Neural cell (in vitro differentiated cells): Measurements from ENCODE around the gene SH3PXD2B. TPM values are rescaled to one million over a fixed set of nuclear protein-coding genes. Genes with fewer than 3 reads are reported as not detected.
A peak's percentile ranks its signal among the peaks of the same experiment; 100 is the strongest.

ENCODE experiments used
- H2AFZ ChIP-seq: fragments of 200-600, 300-800 bp; sonication (generic), shearing (Covaris generic); 2 replicates; pipeline ENCODE4 v1.6.0; 2014; ENCODE audit warnings: low read depth, mild to moderate bottlenecking, antibody characterized with exemption, low read length, moderate library complexity
- H3F3A ChIP-seq: fragments of 200-600 bp; shearing (Covaris generic); 2 replicates; pipeline ENCODE4 v1.6.1; 2016; ENCODE audit warnings: mild to moderate bottlenecking, moderate library complexity, mixed read lengths, antibody characterized with exemption, low read length; ENCODE audit not compliant: insufficient read depth, poor library complexity, severe bottlenecking
- H3K27ac ChIP-seq: fragments of 200-600, 300-800 bp; sonication (generic), shearing (Covaris generic); 2 replicates; pipeline ENCODE4 v1.5.1; 2014; ENCODE audit warnings: mild to moderate bottlenecking, low read length, moderate library complexity
- H3K27me3 ChIP-seq: fragments of 300-800, 200-600 bp; sonication (generic), shearing (Covaris generic); 2 replicates; pipeline ENCODE4 v1.6.0; 2014; ENCODE audit warnings: mild to moderate bottlenecking, low read depth, low read length, moderate library complexity; ENCODE audit not compliant: insufficient read depth
- H3K36me3 ChIP-seq: fragments of 300-800, 200-600 bp; sonication (generic), shearing (Covaris generic); 2 replicates; pipeline ENCODE4 v1.5.1; 2014; ENCODE audit warnings: mild to moderate bottlenecking, antibody characterized with exemption, low read length, moderate library complexity; ENCODE audit not compliant: insufficient read depth
- H3K4me2 ChIP-seq: fragments of 300-800, 200-600 bp; sonication (generic), shearing (Covaris generic); 2 replicates; pipeline ENCODE4 v1.6.0; 2014; ENCODE audit warnings: mild to moderate bottlenecking, low read length
- H3K4me3 ChIP-seq: fragments of 300-800, 200-600 bp; sonication (generic), shearing (Covaris generic); 2 replicates; pipeline ENCODE4 v1.5.1; 2014; ENCODE audit warnings: mild to moderate bottlenecking, low read length, moderate library complexity
- H3K79me2 ChIP-seq: fragments of 200-600 bp; shearing (Covaris generic); replicated peaks from 2 replicates; pipeline ENCODE4 v1.6.0; 2014; ENCODE audit warnings: mild to moderate bottlenecking, low read length, moderate library complexity; ENCODE audit not compliant: insufficient read depth
- H3K9ac ChIP-seq: fragments of 300-800, 200-600 bp; sonication (generic), shearing (Covaris generic); 2 replicates; pipeline ENCODE4 v1.6.1; 2016; ENCODE audit warnings: mild to moderate bottlenecking, low read length, mixed read lengths
- H3K9me2 ChIP-seq: fragments of 200-600 bp; shearing (Covaris generic); 2 replicates; pipeline ENCODE4 v1.6.1; 2016; ENCODE audit warnings: mild to moderate bottlenecking, low read length, mixed read lengths; ENCODE audit not compliant: insufficient read depth
- H3K9me3 ChIP-seq: fragments of 200-600, 300-800 bp; sonication (generic), shearing (Covaris generic); 2 replicates; pipeline ENCODE4 v1.6.1; 2016; ENCODE audit warnings: mild to moderate bottlenecking, mixed run types, low read length, moderate library complexity, mixed read lengths
- H4K20me1 ChIP-seq: fragments of 200-600 bp; shearing (Covaris generic); 2 replicates; pipeline ENCODE4 v1.6.1; 2016; ENCODE audit warnings: mild to moderate bottlenecking, mixed run types; ENCODE audit not compliant: insufficient read depth
- EP300 ChIP-seq: fragments of 450-650 bp; conservative IDR thresholded peaks from 2 replicates; pipeline ENCODE4 v1.6.1; 2014; ENCODE audit warnings: antibody characterized with exemption, mild to moderate bottlenecking, moderate library complexity; ENCODE audit not compliant: poor library complexity, severe bottlenecking
- EZH2 ChIP-seq: fragments of 200-600, 300-800 bp; shearing (Covaris generic), sonication (generic); IDR thresholded peaks from 2 replicates; pipeline ENCODE4 v1.6.1; 2014; ENCODE audit warnings: antibody characterized with exemption, low read length, borderline replicate concordance, mild to moderate bottlenecking; ENCODE audit not compliant: insufficient read depth, poor library complexity, severe bottlenecking
- MXI1 ChIP-seq: fragments of 450-650 bp; conservative IDR thresholded peaks from 2 replicates; pipeline ENCODE4 v1.6.1; 2014; ENCODE audit warnings: antibody characterized with exemption, mild to moderate bottlenecking; ENCODE audit not compliant: poor library complexity, severe bottlenecking
- POLR2AphosphoS5 ChIP-seq: IDR thresholded peaks from 2 replicates; pipeline ENCODE4 v1.6.1; 2012
- RAD21 ChIP-seq: fragments of 450-650 bp; conservative IDR thresholded peaks from 2 replicates; pipeline ENCODE4 v1.6.1; 2014; ENCODE audit warnings: antibody characterized with exemption, mild to moderate bottlenecking, moderate library complexity
- SMC3 ChIP-seq: fragments of 450-650 bp; conservative IDR thresholded peaks from 2 replicates; pipeline ENCODE4 v1.6.1; 2014; ENCODE audit warnings: antibody characterized with exemption, mild to moderate bottlenecking, moderate library complexity; ENCODE audit not compliant: poor library complexity
- TAF1 ChIP-seq: IDR thresholded peaks from 2 replicates; pipeline ENCODE4 v1.6.1; 2012; ENCODE audit warnings: low read depth
- polyA plus RNA-seq: library from polyadenylated mRNA; depleted of rRNA; stranded (reverse); fragments of >200 nt; gene quantifications from 2 replicates; pipeline ENCODE4 v1.2.3, GENCODE V29; 2014
- TF ChIP-seq, protein P1 (sequence below): fragments of 450-650 bp; IDR thresholded peaks from 2 replicates; pipeline ENCODE4 v1.5.1; 2014; ENCODE audit warnings: antibody characterized with exemption, mild to moderate bottlenecking, moderate library complexity; ENCODE audit not compliant: poor library complexity, severe bottlenecking
- TF ChIP-seq, protein P2 (sequence below): IDR thresholded peaks from 2 replicates; pipeline ENCODE4 v1.6.1; 2012; ENCODE audit warnings: borderline replicate concordance

The SH3PXD2B gene
- polyA plus RNA-seq, 1 donor from 2014 or later: 11.7 TPM

DNA sequence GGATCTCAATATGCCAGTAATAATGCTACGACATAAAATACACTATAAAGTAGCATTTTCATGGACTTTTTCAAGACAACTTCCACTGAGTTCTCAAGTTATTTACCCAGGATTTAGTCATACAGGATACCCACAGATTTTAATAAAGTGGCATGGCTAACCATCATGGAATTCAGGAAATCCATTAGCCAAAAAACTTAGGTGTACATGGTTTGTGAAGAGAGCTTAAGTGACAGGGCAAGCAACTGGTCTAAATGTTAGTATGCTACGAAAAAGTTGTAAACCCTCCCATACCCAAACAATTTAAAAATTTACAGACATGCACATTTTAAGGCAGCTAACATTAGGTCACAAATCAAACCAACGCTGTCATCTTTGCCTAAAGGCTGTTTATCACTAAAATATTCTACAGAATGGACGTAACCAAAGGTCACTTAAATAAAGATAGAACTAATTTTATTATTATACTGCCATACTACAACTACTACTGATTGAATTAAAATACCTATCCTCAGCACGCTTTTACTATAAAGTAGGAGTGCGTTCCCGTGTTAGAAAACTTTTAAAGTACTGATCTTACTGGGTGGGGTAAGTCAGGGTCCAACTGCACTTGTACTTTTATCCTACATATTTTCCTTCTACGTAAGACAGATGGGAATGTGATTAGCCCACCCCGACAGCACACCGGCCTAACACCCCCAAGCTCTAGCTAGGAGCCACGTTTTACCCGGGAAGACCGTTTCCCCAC lies 171.9 kb downstream of the SH3PXD2B start:
- TF ChIP-seq, protein P1, sequence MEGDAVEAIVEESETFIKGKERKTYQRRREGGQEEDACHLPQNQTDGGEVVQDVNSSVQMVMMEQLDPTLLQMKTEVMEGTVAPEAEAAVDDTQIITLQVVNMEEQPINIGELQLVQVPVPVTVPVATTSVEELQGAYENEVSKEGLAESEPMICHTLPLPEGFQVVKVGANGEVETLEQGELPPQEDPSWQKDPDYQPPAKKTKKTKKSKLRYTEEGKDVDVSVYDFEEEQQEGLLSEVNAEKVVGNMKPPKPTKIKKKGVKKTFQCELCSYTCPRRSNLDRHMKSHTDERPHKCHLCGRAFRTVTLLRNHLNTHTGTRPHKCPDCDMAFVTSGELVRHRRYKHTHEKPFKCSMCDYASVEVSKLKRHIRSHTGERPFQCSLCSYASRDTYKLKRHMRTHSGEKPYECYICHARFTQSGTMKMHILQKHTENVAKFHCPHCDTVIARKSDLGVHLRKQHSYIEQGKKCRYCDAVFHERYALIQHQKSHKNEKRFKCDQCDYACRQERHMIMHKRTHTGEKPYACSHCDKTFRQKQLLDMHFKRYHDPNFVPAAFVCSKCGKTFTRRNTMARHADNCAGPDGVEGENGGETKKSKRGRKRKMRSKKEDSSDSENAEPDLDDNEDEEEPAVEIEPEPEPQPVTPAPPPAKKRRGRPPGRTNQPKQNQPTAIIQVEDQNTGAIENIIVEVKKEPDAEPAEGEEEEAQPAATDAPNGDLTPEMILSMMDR: no peak
- TF ChIP-seq RAD21: no peak
- TF ChIP-seq, protein P2, sequence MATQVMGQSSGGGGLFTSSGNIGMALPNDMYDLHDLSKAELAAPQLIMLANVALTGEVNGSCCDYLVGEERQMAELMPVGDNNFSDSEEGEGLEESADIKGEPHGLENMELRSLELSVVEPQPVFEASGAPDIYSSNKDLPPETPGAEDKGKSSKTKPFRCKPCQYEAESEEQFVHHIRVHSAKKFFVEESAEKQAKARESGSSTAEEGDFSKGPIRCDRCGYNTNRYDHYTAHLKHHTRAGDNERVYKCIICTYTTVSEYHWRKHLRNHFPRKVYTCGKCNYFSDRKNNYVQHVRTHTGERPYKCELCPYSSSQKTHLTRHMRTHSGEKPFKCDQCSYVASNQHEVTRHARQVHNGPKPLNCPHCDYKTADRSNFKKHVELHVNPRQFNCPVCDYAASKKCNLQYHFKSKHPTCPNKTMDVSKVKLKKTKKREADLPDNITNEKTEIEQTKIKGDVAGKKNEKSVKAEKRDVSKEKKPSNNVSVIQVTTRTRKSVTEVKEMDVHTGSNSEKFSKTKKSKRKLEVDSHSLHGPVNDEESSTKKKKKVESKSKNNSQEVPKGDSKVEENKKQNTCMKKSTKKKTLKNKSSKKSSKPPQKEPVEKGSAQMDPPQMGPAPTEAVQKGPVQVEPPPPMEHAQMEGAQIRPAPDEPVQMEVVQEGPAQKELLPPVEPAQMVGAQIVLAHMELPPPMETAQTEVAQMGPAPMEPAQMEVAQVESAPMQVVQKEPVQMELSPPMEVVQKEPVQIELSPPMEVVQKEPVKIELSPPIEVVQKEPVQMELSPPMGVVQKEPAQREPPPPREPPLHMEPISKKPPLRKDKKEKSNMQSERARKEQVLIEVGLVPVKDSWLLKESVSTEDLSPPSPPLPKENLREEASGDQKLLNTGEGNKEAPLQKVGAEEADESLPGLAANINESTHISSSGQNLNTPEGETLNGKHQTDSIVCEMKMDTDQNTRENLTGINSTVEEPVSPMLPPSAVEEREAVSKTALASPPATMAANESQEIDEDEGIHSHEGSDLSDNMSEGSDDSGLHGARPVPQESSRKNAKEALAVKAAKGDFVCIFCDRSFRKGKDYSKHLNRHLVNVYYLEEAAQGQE: no peak
- no peak for TF ChIP-seq EP300
- no peak for TF ChIP-seq EZH2
- TF ChIP-seq MXI1: no peak
- no peak for TF ChIP-seq SMC3
- no peak for TF ChIP-seq POLR2AphosphoS5
- TF ChIP-seq TAF1: no peak
- peak overlapping the region; percentile 86 for H3K4me2 ChIP-seq
- H4K20me1 ChIP-seq: peaks cover 11% of the 10 kb centered on the region
- H3K4me3 ChIP-seq: peak overlapping the region; percentile 87
- no peaks in the 10 kb centered on the region for H3K9me2 ChIP-seq
- no peaks in the 10 kb centered on the region for H3K9me3 ChIP-seq
- H3K9ac ChIP-seq: peak overlapping the region; percentile 92
- peak overlapping the region; percentile 80 for H3K27ac ChIP-seq
- peaks cover 59% of the 10 kb centered on the region for H3K79me2 ChIP-seq
- no peaks in the 10 kb centered on the region for H3K27me3 ChIP-seq
- H3K36me3 ChIP-seq: no peaks in the 10 kb centered on the region
- no peaks in the 10 kb centered on the region for H3F3A ChIP-seq
- peak overlapping the region; percentile 71 for H2AFZ ChIP-seq

DNA sequence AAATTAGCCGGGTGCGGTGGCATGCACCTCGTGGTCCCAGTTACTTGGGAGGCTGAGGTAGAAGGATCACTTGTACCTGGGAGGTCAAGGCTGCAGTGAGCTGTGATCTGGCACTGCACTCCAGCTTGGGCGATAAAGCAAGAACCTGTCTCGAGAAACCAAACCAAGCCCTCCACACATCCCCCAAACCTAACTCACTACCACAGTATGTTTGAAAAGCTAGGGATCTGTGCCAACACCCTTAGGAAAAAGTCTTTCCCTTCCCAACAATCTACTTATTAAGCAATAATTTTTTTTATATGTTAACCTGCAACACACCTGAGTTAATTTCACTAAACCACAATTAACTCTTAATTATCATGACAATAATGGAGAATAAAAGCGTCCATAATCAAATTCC lies 173.0 kb downstream of the SH3PXD2B start:
- H3K9ac ChIP-seq: peak overlapping the region; percentile 92
- no peak overlapping the region for H3K27ac ChIP-seq
- H3K27me3 ChIP-seq: no peaks in the 10 kb centered on the region
- H3K4me2 ChIP-seq: peak overlapping the region; percentile 86
- peaks cover 11% of the 10 kb centered on the region for H4K20me1 ChIP-seq
- H2AFZ ChIP-seq: no peak overlapping the region
- peaks cover 70% of the 10 kb centered on the region for H3K79me2 ChIP-seq
- no peaks in the 10 kb centered on the region for H3F3A ChIP-seq
- no peaks in the 10 kb centered on the region for H3K36me3 ChIP-seq
- H3K9me3 ChIP-seq: no peaks in the 10 kb centered on the region
- peak overlapping the region; percentile 87 for H3K4me3 ChIP-seq
- TF ChIP-seq RAD21 (no peak), EP300 (no peak), SMC3 (no peak), EZH2 (no peak), POLR2AphosphoS5 (no peak), TAF1 (no peak), MXI1 (no peak)
- TF ChIP-seq, protein P2: no peak
- TF ChIP-seq, protein P1: no peak
- no peaks in the 10 kb centered on the region for H3K9me2 ChIP-seq
